Mesendoderm (in vitro differentiated cells): ENCODE data around the gene MGAT4A.

Experiments
- DNase-seq: peaks from one replicate; pipeline ENCODE4 v3.0.0; 2013
- H2AK5ac ChIP-seq: 2 replicates; pipeline ENCODE4 v1.6.1; 2013; ENCODE audit warnings: low read length, inconsistent platforms
- H2BK120ac ChIP-seq: 2 replicates; pipeline ENCODE4 v1.6.1; 2013; ENCODE audit warnings: low read depth, mild to moderate bottlenecking, low read length, moderate library complexity, mixed read lengths
- H2BK15ac ChIP-seq: replicated peaks from 2 replicates; pipeline ENCODE4 v1.6.1; 2013; ENCODE audit warnings: low read depth, mild to moderate bottlenecking, moderate library complexity
- H2BK5ac ChIP-seq: 2 replicates; pipeline ENCODE4 v1.6.1; 2013; ENCODE audit warnings: low read length, inconsistent platforms
- H3K18ac ChIP-seq: 2 replicates; pipeline ENCODE4 v1.6.1; 2013; ENCODE audit warnings: mild to moderate bottlenecking, low read length, mixed read lengths
- H3K23ac ChIP-seq: one replicate; pipeline ENCODE4 v1.6.1; 2013; ENCODE audit warnings: low read length
- H3K27ac ChIP-seq: 2 replicates; pipeline ENCODE4 v1.5.1; 2013; ENCODE audit warnings: low read depth, mild to moderate bottlenecking, inconsistent platforms, low read length, moderate library complexity
- H3K27me3 ChIP-seq: 2 replicates; pipeline ENCODE4 v1.6.1; 2013; ENCODE audit warnings: low read length, control low read depth, mild to moderate bottlenecking, inconsistent platforms; ENCODE audit not compliant: insufficient read depth, poor library complexity
- H3K36me3 ChIP-seq: 2 replicates; pipeline ENCODE4 v1.6.1; 2013; ENCODE audit warnings: low read length, inconsistent platforms; ENCODE audit not compliant: control insufficient read depth, insufficient read depth
- H3K4ac ChIP-seq: one replicate; pipeline ENCODE4 v1.6.1; 2013; ENCODE audit warnings: low read depth, mild to moderate bottlenecking, low read length, moderate library complexity
- H3K4me1 ChIP-seq: 2 replicates; pipeline ENCODE4 v1.6.1; 2013; ENCODE audit warnings: low read depth, low read length, inconsistent platforms; ENCODE audit not compliant: control insufficient read depth
- H3K4me2 ChIP-seq: 2 replicates; pipeline ENCODE4 v1.6.1; 2013; ENCODE audit warnings: low read length
- H3K4me3 ChIP-seq: 2 replicates; pipeline ENCODE4 v1.5.1; 2013; ENCODE audit warnings: mild to moderate bottlenecking, low read length
- H3K56ac ChIP-seq: one replicate; pipeline ENCODE4 v1.6.1; 2013; ENCODE audit warnings: low read length
- H3K79me1 ChIP-seq: 2 replicates; pipeline ENCODE4 v1.6.1; 2013; ENCODE audit warnings: low read length, inconsistent platforms
- H3K79me2 ChIP-seq: 2 replicates; pipeline ENCODE4 v1.6.1; 2013; ENCODE audit warnings: mild to moderate bottlenecking, low read length; ENCODE audit not compliant: control insufficient read depth, insufficient read depth
- H3K9ac ChIP-seq: 2 replicates; pipeline ENCODE4 v1.6.1; 2013; ENCODE audit warnings: low read length, inconsistent platforms
- H4K5ac ChIP-seq: one replicate; pipeline ENCODE4 v1.6.1; 2013; ENCODE audit warnings: low read length
- H4K8ac ChIP-seq: one replicate; pipeline ENCODE4 v1.6.1; 2013; ENCODE audit warnings: low read depth, mild to moderate bottlenecking, control low read depth, low read length, moderate library complexity
- WGBS: extraction: QIAGEN DNeasy Blood & Tissue Kit; methylation state at CpG from one replicate; pipeline ENCODE4 v1.1.7; 2013; ENCODE audit warnings: low lambda C conversion rate, missing lambda C conversion rate; ENCODE audit not compliant: insufficient coverage; ENCODE audit errors: extremely low coverage; 5-methylcytosine and 5-hydroxymethylcytosine counted together

Gene MGAT4A

GRCh38 chr2:98649135-98649991 is 81.6 kb downstream of the MGAT4A start:
- no peak overlapping the region for H3K4ac ChIP-seq
- H3K79me2 ChIP-seq, result no peaks in the 10 kb centered on the region
- no CpG with 5 or more reads among the region's 4 CpGs for WGBS
- H3K27me3 ChIP-seq, result no peaks in the 10 kb centered on the region
- H3K4me3 ChIP-seq, result no peak overlapping the region
- H2BK15ac ChIP-seq, result no peak overlapping the region
- H3K4me2 ChIP-seq, result no peak overlapping the region
- H3K23ac ChIP-seq, result no peak overlapping the region
- peak overlapping the region; percentile 89 for H4K5ac ChIP-seq
- H3K4me1 ChIP-seq, result peaks cover 2% of the 10 kb centered on the region
- H2BK5ac ChIP-seq, result no peak overlapping the region
- H3K36me3 ChIP-seq, result no peaks in the 10 kb centered on the region
- H3K56ac ChIP-seq, result peak overlapping the region; percentile 58
- no peak overlapping the region for H3K18ac ChIP-seq
- H4K8ac ChIP-seq, result no peak overlapping the region
- no peaks in the 10 kb centered on the region for H3K79me1 ChIP-seq
- H2AK5ac ChIP-seq, result no peak overlapping the region
- peak; percentile 92 for DNase-seq
- no peak overlapping the region for H3K27ac ChIP-seq
- no peak overlapping the region for H2BK120ac ChIP-seq
- H3K9ac ChIP-seq, result peak overlapping the region; percentile 17

DNA sequence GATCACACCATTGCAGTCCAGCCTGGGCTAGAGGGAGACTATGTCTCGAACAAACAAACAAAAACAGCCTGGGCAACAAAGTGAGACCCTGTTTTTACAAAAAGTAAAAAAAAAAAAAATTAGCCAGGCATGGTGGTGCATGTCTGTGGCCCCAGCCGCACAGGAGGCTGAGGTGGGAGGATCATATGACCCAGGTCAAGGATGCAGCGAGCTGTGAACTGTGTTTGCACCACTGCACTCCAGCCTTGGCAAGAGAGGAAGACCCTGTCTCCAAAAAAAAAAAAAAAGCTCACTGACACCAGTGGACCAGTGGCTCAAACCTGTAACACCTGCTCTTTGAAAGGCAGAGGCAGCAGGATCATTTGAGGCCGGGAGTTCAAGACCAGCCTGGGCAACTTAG is 82.5 kb downstream of the MGAT4A start:
- H4K5ac ChIP-seq, result no peak overlapping the region
- H3K4me3 ChIP-seq, result no peak overlapping the region
- no peak overlapping the region for H2BK120ac ChIP-seq
- no peak overlapping the region for H4K8ac ChIP-seq
- no peak overlapping the region for H3K4me2 ChIP-seq
- no peak overlapping the region for H2BK15ac ChIP-seq
- H3K4me1 ChIP-seq, result peaks cover 5% of the 10 kb centered on the region
- H3K27me3 ChIP-seq, result no peaks in the 10 kb centered on the region
- no peaks in the 10 kb centered on the region for H3K79me1 ChIP-seq
- DNase-seq, result no peak
- no peak overlapping the region for H2BK5ac ChIP-seq
- no peaks in the 10 kb centered on the region for H3K79me2 ChIP-seq
- no peaks in the 10 kb centered on the region for H3K36me3 ChIP-seq
- H2AK5ac ChIP-seq, result no peak overlapping the region
- H3K56ac ChIP-seq, result no peak overlapping the region
- no peak overlapping the region for H3K27ac ChIP-seq
- no peak overlapping the region for H3K18ac ChIP-seq
- no CpG with 5 or more reads among the region's 4 CpGs for WGBS
- H3K4ac ChIP-seq, result no peak overlapping the region
- no peak overlapping the region for H3K23ac ChIP-seq
- H3K9ac ChIP-seq, result no peak overlapping the region

DNA sequence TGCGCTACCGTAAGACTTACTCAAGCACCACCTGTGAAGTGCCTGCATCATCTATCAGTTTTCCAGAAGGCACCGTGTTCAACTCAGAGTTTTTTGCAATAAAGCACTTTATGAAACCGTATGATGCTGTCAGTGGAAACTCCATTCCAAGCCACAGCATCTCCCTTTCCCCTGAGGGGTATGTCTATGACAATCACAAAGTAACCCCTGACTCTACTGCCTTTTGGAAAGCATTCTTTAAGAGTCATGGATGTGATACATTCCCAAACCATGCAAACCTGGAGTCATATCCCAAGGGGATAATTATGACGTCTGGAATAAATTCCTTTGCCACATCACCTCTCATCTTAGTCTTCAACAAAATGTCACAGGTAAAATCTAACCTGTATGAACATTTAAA is 83.3 kb downstream of the MGAT4A start:
- H3K79me2 ChIP-seq, result no peaks in the 10 kb centered on the region
- H3K79me1 ChIP-seq, result no peaks in the 10 kb centered on the region
- H3K4me1 ChIP-seq, result peaks cover 5% of the 10 kb centered on the region
- no peak overlapping the region for H4K8ac ChIP-seq
- H3K4me2 ChIP-seq, result no peak overlapping the region
- WGBS, result no CpG with 5 or more reads among the region's 5 CpGs
- no peak overlapping the region for H3K56ac ChIP-seq
- no peak overlapping the region for H3K9ac ChIP-seq
- no peak overlapping the region for H2BK15ac ChIP-seq
- DNase-seq, result peak; percentile 25
- no peaks in the 10 kb centered on the region for H3K36me3 ChIP-seq
- no peak overlapping the region for H2BK5ac ChIP-seq
- H3K27ac ChIP-seq, result no peak overlapping the region
- H3K4me3 ChIP-seq, result no peak overlapping the region
- no peak overlapping the region for H2AK5ac ChIP-seq
- H3K27me3 ChIP-seq, result no peaks in the 10 kb centered on the region
- H3K4ac ChIP-seq, result no peak overlapping the region
- no peak overlapping the region for H2BK120ac ChIP-seq
- H3K23ac ChIP-seq, result no peak overlapping the region
- H4K5ac ChIP-seq, result no peak overlapping the region
- H3K18ac ChIP-seq, result no peak overlapping the region

GRCh38 chr2:98643496-98644100 is 87.3 kb downstream of the MGAT4A start:
- Histone ChIP-seq H3K56ac (no peak overlapping the region), H3K23ac (no peak overlapping the region), H2BK15ac (peak overlapping the region; percentile 78), H3K9ac (no peak overlapping the region), H3K4me2 (no peak overlapping the region), H2BK120ac (no peak overlapping the region), H3K79me1 (no peaks in the 10 kb centered on the region), H3K27me3 (no peaks in the 10 kb centered on the region), H3K27ac (no peak overlapping the region), H4K5ac (peak overlapping the region; percentile 23), H2BK5ac (peak overlapping the region; percentile 28), H2AK5ac (no peak overlapping the region), H3K36me3 (no peaks in the 10 kb centered on the region), H3K4me1 (peaks cover 5% of the 10 kb centered on the region), H3K18ac (peak overlapping the region; percentile 87), H3K4ac (no peak overlapping the region), H4K8ac (no peak overlapping the region), H3K79me2 (no peaks in the 10 kb centered on the region), H3K4me3 (no peak overlapping the region)
- WGBS, result no CpG with 5 or more reads among the region's 5 CpGs
- peak; percentile 22 for DNase-seq

DNA sequence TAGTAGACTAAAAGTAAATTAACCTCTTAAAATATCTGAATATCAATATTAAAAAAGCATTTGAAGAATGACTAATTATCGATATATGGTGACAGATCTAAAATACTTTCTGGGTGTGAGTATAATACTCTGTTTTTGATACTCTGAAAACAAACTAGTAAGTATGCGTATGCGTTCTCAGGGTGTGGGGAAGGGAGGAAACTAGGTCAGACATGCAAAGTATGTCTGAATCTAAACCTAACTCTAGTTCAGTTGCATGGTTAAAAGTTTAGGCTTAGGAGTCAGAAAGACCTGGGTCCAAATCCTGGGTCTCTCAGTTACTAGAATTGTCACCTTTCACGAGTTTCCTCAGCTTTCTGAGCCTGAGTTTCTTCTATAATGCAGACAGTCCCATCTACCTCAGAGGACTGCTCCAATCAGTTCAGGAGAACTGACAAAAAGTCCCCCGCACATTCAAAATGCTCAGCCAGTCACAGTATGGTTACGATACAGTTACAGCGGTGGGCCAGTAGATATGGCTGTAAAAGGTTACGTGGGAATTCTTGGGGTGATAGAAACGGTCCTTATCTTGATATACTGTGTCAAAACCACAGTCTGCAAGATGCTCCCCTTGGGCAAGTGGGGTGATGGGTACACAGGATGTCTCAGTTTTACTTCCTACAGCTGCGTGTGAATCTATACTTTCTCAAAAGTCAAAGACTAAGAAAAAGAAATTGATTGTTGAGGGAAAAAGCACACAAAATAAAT is 93.4 kb downstream of the MGAT4A start:
- peak overlapping the region; percentile 12 for H3K18ac ChIP-seq
- H4K5ac ChIP-seq, result no peak overlapping the region
- H2AK5ac ChIP-seq, result no peak overlapping the region
- no peak overlapping the region for H3K4me2 ChIP-seq
- no peaks in the 10 kb centered on the region for H3K27me3 ChIP-seq
- H2BK5ac ChIP-seq, result no peak overlapping the region
- peak overlapping the region; percentile 5 for H3K56ac ChIP-seq
- no peaks in the 10 kb centered on the region for H3K79me2 ChIP-seq
- no peak overlapping the region for H2BK15ac ChIP-seq
- H3K9ac ChIP-seq, result no peak overlapping the region
- H3K4me1 ChIP-seq, result peaks cover 2% of the 10 kb centered on the region
- H3K27ac ChIP-seq, result no peak overlapping the region
- WGBS, result no CpG with 5 or more reads among the region's 10 CpGs
- DNase-seq, result no peak
- H3K4me3 ChIP-seq, result no peak overlapping the region
- no peaks in the 10 kb centered on the region for H3K36me3 ChIP-seq
- no peak overlapping the region for H4K8ac ChIP-seq
- no peak overlapping the region for H2BK120ac ChIP-seq
- H3K23ac ChIP-seq, result no peak overlapping the region
- no peaks in the 10 kb centered on the region for H3K79me1 ChIP-seq
- H3K4ac ChIP-seq, result no peak overlapping the region
